Nephron progenitor cell (in vitro differentiated cells): ENCODE measurements around the gene MFSD6L.
A peak's percentile ranks its signal among the peaks of the same experiment; 100 is the strongest.

Source experiments
- DNase-seq: peaks from one replicate; pipeline ENCODE4 v3.0.0; 2021
- H3K27ac Mint-ChIP-seq: 2 replicates; pipeline ENCODE4 v1.8.0; 2021; ENCODE audit warnings: mild to moderate bottlenecking, moderate library complexity, mixed read lengths
- H3K27me3 Mint-ChIP-seq: 2 replicates; pipeline ENCODE4 v1.8.0; 2021; ENCODE audit warnings: mild to moderate bottlenecking, low read depth, mixed read lengths; ENCODE audit not compliant: poor library complexity
- H3K36me3 Mint-ChIP-seq: 2 replicates; pipeline ENCODE4 v1.8.0; 2021; ENCODE audit warnings: low read depth, mixed read lengths
- H3K4me1 Mint-ChIP-seq: 2 replicates; pipeline ENCODE4 v1.8.0; 2021; ENCODE audit warnings: mixed read lengths
- H3K4me3 Mint-ChIP-seq: 2 replicates; pipeline ENCODE4 v1.8.0; 2021; ENCODE audit warnings: mild to moderate bottlenecking, moderate library complexity, mixed read lengths
- H3K9me3 Mint-ChIP-seq: 2 replicates; pipeline ENCODE4 v1.8.0; 2021; ENCODE audit warnings: mild to moderate bottlenecking, moderate library complexity, mixed read lengths
- CTCF ChIP-seq: fragments of 200-600 bp; sonication (generic); IDR thresholded peaks from 2 replicates; pipeline ENCODE4 v1.5.0; 2021; ENCODE audit warnings: antibody characterized with exemption

Gene MFSD6L

GRCh38 chr17:8835631-8836364 is 36.6 kb upstream of the MFSD6L start:
- TF ChIP-seq CTCF: no peak
- no peak overlapping the region for H3K27ac Mint-ChIP-seq
- no peak overlapping the region for H3K4me3 Mint-ChIP-seq
- H3K36me3 Mint-ChIP-seq: no peaks in the 10 kb centered on the region
- no peaks in the 10 kb centered on the region for H3K9me3 Mint-ChIP-seq
- DNase-seq: no peak
- peaks cover 20% of the 10 kb centered on the region for H3K4me1 Mint-ChIP-seq
- H3K27me3 Mint-ChIP-seq: peaks cover 26% of the 10 kb centered on the region

- no peak for TF ChIP-seq CTCF
- H3K36me3 Mint-ChIP-seq: no peaks in the 10 kb centered on the region
- no peak overlapping the region for H3K4me3 Mint-ChIP-seq
- peaks cover 26% of the 10 kb centered on the region for H3K27me3 Mint-ChIP-seq
- peaks cover 20% of the 10 kb centered on the region for H3K4me1 Mint-ChIP-seq
- no peaks in the 10 kb centered on the region for H3K9me3 Mint-ChIP-seq
- no peak for DNase-seq
- no peak overlapping the region for H3K27ac Mint-ChIP-seq
Measured at GRCh38 chr17:8835106-8835505, 35.9 kb upstream of the MFSD6L start.

GRCh38 chr17:8832711-8833352 is 33.7 kb upstream of the MFSD6L start:
- H3K9me3 Mint-ChIP-seq: no peaks in the 10 kb centered on the region
- peaks cover 19% of the 10 kb centered on the region for H3K4me1 Mint-ChIP-seq
- no peaks in the 10 kb centered on the region for H3K36me3 Mint-ChIP-seq
- peaks cover 16% of the 10 kb centered on the region for H3K27me3 Mint-ChIP-seq
- DNase-seq: peak; percentile 73
- peak; percentile 69 for TF ChIP-seq CTCF
- H3K4me3 Mint-ChIP-seq: no peak overlapping the region
- no peak overlapping the region for H3K27ac Mint-ChIP-seq

- no peaks in the 10 kb centered on the region for H3K36me3 Mint-ChIP-seq
- no peak overlapping the region for H3K27ac Mint-ChIP-seq
- H3K27me3 Mint-ChIP-seq: peaks cover 25% of the 10 kb centered on the region
- DNase-seq: no peak
- peaks cover 13% of the 10 kb centered on the region for H3K4me1 Mint-ChIP-seq
- H3K9me3 Mint-ChIP-seq: no peaks in the 10 kb centered on the region
- TF ChIP-seq CTCF: no peak
- no peak overlapping the region for H3K4me3 Mint-ChIP-seq
Measured at GRCh38 chr17:8831234-8831849, 32.2 kb upstream of the MFSD6L start.

- Mint-ChIP-seq H3K27me3 (peaks cover 24% of the 10 kb centered on the region), H3K36me3 (no peaks in the 10 kb centered on the region), H3K4me3 (no peak overlapping the region), H3K27ac (no peak overlapping the region), H3K4me1 (peaks cover 13% of the 10 kb centered on the region), H3K9me3 (peaks cover 1% of the 10 kb centered on the region)
- no peak for DNase-seq
- no peak for TF ChIP-seq CTCF
Measured at GRCh38 chr17:8830141-8830540, 31.0 kb upstream of the MFSD6L start.
